PFSK-1 (cell line): ENCODE results near the gene PODN.

Experiments
- POLR2AphosphoS5 ChIP-seq: IDR thresholded peaks from 2 replicates; pipeline ENCODE4 v1.6.1; 2012; ENCODE audit warnings: low read depth, mild to moderate bottlenecking, control low read depth, low read length, moderate library complexity
- TAF1 ChIP-seq: IDR thresholded peaks from 2 replicates; pipeline ENCODE4 v1.6.1; 2012; ENCODE audit warnings: low read length, control low read depth, borderline replicate concordance; ENCODE audit not compliant: insufficient read depth
- TF ChIP-seq, protein P1 (sequence below), 2 experiments: IDR thresholded peaks; 2 replicates each; pipeline versions ENCODE4 v1.6.1 to v1.8.0; 2011 to 2012; ENCODE audit warnings: low read depth in 2 of 2, low read length in 2 of 2, control low read depth in 1 of 2, inconsistent platforms in 1 of 2, mild to moderate bottlenecking in 1 of 2, moderate library complexity in 1 of 2; ENCODE audit not compliant: insufficient read depth in 1 of 2

DNA sequence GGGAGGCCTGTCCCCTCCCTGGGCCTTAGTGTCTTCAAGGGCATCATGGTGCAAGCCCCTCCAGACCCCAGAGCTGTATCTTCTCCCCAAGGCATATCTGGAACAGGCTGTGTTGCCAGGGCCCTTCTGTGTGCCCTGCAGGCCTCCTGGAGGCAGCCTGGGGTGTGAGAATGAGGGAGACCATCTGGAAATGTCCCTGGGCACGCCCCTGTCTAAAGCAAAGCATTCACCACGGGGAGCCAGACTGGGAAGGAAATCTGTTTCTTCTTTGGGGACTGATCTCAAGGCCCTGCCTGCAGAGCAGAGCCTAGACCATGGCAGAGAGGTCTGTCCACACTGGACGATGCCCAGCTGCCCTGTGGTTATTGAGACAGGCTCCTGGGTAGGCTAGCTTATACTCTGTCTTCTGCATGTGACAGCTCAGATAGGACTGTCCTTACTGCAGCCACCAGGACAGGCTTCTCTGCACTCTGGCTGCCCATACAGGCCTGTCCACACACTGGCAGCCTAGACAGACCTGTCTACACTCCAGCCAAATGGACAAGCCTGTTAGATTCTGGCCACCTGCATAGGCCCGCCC, 24.6 kb downstream of the PODN start:
- TF ChIP-seq TAF1 (no peak), POLR2AphosphoS5 (no peak)
- TF ChIP-seq, protein P1, sequence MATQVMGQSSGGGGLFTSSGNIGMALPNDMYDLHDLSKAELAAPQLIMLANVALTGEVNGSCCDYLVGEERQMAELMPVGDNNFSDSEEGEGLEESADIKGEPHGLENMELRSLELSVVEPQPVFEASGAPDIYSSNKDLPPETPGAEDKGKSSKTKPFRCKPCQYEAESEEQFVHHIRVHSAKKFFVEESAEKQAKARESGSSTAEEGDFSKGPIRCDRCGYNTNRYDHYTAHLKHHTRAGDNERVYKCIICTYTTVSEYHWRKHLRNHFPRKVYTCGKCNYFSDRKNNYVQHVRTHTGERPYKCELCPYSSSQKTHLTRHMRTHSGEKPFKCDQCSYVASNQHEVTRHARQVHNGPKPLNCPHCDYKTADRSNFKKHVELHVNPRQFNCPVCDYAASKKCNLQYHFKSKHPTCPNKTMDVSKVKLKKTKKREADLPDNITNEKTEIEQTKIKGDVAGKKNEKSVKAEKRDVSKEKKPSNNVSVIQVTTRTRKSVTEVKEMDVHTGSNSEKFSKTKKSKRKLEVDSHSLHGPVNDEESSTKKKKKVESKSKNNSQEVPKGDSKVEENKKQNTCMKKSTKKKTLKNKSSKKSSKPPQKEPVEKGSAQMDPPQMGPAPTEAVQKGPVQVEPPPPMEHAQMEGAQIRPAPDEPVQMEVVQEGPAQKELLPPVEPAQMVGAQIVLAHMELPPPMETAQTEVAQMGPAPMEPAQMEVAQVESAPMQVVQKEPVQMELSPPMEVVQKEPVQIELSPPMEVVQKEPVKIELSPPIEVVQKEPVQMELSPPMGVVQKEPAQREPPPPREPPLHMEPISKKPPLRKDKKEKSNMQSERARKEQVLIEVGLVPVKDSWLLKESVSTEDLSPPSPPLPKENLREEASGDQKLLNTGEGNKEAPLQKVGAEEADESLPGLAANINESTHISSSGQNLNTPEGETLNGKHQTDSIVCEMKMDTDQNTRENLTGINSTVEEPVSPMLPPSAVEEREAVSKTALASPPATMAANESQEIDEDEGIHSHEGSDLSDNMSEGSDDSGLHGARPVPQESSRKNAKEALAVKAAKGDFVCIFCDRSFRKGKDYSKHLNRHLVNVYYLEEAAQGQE (IDR thresholded peaks at IDR 0.05; ENCODE audit: insufficient read depth in 1 of 2, low read depth in 2 of 2, low read length in 2 of 2), result no peak
